CD8-positive, alpha-beta memory T cell (primary cell): ENCODE data around the gene PRKAB1. TPM values are rescaled to one million over a fixed set of nuclear protein-coding genes. Genes with fewer than 3 reads are reported as not detected.
"Not testable (repeated sequence)": the region's sequence is repeated elsewhere in the genome, so short reads cannot be mapped to it uniquely, and the experiment has no call there.

ENCODE experiments used
- CTCF ChIA-PET: fragments of 350-600 bp; sonication (Branson Sonifier 250); formaldehyde crosslinking; loops from one replicate; lab custom pipeline; 2021; ENCODE audit warnings: antibody characterized with exemption; lab: Charles Lee
- POLR2A ChIA-PET: fragments of 350-600 bp; sonication (Branson Sonifier 250); formaldehyde crosslinking; loops from one replicate; lab custom pipeline; 2021; ENCODE audit warnings: antibody characterized with exemption; lab: Charles Lee
- DNase-seq, 5 donors: peaks; one replicate each; pipeline versions ENCODE4 v3.0.0 to v3.0.0-alpha.2; 2020 to 2022; ENCODE audit warnings: mixed read lengths in 1 of 5
- H3K27ac ChIP-seq: one replicate; pipeline ENCODE4 v1.7.0; 2013; ENCODE audit warnings: low read depth, mild to moderate bottlenecking, low read length, moderate library complexity
- H3K27me3 ChIP-seq: 2 replicates; pipeline ENCODE4 v1.7.0; 2013; ENCODE audit warnings: low read length, mild to moderate bottlenecking; ENCODE audit not compliant: insufficient read depth, poor library complexity, severe bottlenecking
- H3K36me3 ChIP-seq: 2 replicates; pipeline ENCODE4 v1.7.0; 2013; ENCODE audit warnings: mild to moderate bottlenecking, low read length, moderate library complexity; ENCODE audit not compliant: insufficient read depth
- H3K4me1 ChIP-seq: 2 replicates; pipeline ENCODE4 v1.7.0; 2013; ENCODE audit warnings: mild to moderate bottlenecking, low read length, moderate library complexity; ENCODE audit not compliant: insufficient read depth
- H3K4me3 ChIP-seq: 2 replicates; pipeline ENCODE4 v1.7.0; 2013; ENCODE audit warnings: mild to moderate bottlenecking, low read length
- H3K9me3 ChIP-seq: 2 replicates; pipeline ENCODE4 v1.7.0; 2013; ENCODE audit warnings: mild to moderate bottlenecking, low read length
- H3K27ac Mint-ChIP-seq, 8 donors: one replicate each; pipeline ENCODE4 v1.8.0; 2020 to 2021; ENCODE audit warnings: mixed read lengths in 8 of 8, mild to moderate bottlenecking in 6 of 8, inconsistent platforms in 3 of 8, moderate library complexity in 3 of 8
- H3K27me3 Mint-ChIP-seq, 2 donors: one replicate each; pipeline ENCODE4 v1.8.0; 2020 to 2021; ENCODE audit warnings: mixed read lengths in 2 of 2, mild to moderate bottlenecking in 1 of 2, moderate library complexity in 1 of 2
- H3K36me3 Mint-ChIP-seq, 3 donors: one replicate each; pipeline ENCODE4 v1.8.0; 2020 to 2021; ENCODE audit warnings: mixed read lengths in 3 of 3, inconsistent platforms in 1 of 3, mild to moderate bottlenecking in 1 of 3
- H3K4me1 Mint-ChIP-seq, 3 donors: one replicate each; pipeline ENCODE4 v1.8.0; 2020 to 2021; ENCODE audit warnings: mixed read lengths in 3 of 3, inconsistent platforms in 1 of 3, mild to moderate bottlenecking in 1 of 3
- H3K4me3 Mint-ChIP-seq, 7 donors: one replicate each; pipeline ENCODE4 v1.8.0; 2020 to 2021; ENCODE audit warnings: mixed read lengths in 7 of 7, mild to moderate bottlenecking in 6 of 7, moderate library complexity in 4 of 7, inconsistent platforms in 2 of 7
- H3K9me3 Mint-ChIP-seq, 5 donors: one replicate each; pipeline ENCODE4 v1.8.0; 2020 to 2022; ENCODE audit warnings: mixed read lengths in 5 of 5, mild to moderate bottlenecking in 3 of 5, moderate library complexity in 2 of 5, inconsistent platforms in 1 of 5
- polyA plus RNA-seq: library from polyadenylated mRNA; unstranded; fragments of 300-500 nt; fragmentation: Illumina TruSeq; gene quantifications from one replicate; pipeline ENCODE4 v1.2.3, GENCODE V29; 2021
- total RNA-seq, 2 experiments: library from RNA; stranded (reverse); gene quantifications; one replicate each; pipeline ENCODE4 v1.2.3, GENCODE V29; 2021

PRKAB1 gene
- total and polyA plus RNA-seq, 3 experiments from 2014 or later = 27.2 to 32.0 (median 30.8) TPM

DNA sequence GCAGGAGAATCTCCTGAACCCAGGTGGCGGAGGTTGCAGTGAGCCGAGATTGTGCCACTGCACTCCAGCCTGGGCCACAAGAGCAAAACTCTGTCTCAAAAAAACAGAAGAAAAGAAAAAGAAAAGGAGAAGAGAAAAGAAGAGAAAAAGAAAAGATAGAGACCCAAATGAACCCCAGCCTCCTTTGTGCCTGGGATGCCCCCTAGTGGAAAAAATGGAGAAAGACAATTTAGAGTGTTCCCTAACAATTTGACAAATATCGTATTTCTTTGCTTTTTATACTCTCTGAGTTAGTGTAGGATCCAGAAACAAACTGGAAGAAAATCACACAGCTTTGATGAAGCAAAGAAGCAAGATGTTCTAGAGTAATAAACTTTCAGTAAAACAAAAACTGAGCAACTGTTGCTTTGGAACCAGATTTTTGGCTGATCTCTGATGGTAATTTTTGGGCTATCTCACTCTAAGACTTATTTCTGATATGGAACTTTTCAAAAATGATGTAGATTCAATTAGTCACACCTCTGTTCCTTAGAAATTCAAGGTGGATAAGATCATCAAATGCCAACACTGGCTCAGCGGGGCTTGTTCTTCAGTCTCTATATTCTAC lies 18.6 kb upstream of the PRKAB1 start:
- ChIA-PET CTCF (interaction anchor here (0.8 to 1.8 kb wide), 5 partner anchors 9 to 19 kb away, joined by 3 to 6 read pairs (median 5); partner anchors contain the start of gene PRKAB1), POLR2A (interaction anchor here (0.6 kb wide), 2 partner anchors 1207 to 1331 kb away, joined by 3 to 4 read pairs; no protein-coding TSS in a partner anchor)
- Histone ChIP-seq H3K27me3 (no peaks in the 10 kb centered on the region), H3K9me3 (no peaks in the 10 kb centered on the region), H3K4me1 (no peaks in the 10 kb centered on the region), H3K36me3 (no peaks in the 10 kb centered on the region), H3K4me3 (no peak overlapping the region), H3K27ac (no peak overlapping the region)
- H3K4me1 Mint-ChIP-seq = no peaks in the 10 kb centered on the region
- no peak for DNase-seq
- peaks cover 15 to 35% of the 10 kb centered on the region in 2 donors for H3K27me3 Mint-ChIP-seq
- peaks cover 0 to 11% (median 0%) of the 10 kb centered on the region in 3 donors for H3K36me3 Mint-ChIP-seq
- no peak overlapping the region for H3K4me3 Mint-ChIP-seq
- peaks cover 10 to 21% (median 18%) of the 10 kb centered on the region in 5 donors for H3K9me3 Mint-ChIP-seq
- H3K27ac Mint-ChIP-seq = no peak overlapping the region

DNA sequence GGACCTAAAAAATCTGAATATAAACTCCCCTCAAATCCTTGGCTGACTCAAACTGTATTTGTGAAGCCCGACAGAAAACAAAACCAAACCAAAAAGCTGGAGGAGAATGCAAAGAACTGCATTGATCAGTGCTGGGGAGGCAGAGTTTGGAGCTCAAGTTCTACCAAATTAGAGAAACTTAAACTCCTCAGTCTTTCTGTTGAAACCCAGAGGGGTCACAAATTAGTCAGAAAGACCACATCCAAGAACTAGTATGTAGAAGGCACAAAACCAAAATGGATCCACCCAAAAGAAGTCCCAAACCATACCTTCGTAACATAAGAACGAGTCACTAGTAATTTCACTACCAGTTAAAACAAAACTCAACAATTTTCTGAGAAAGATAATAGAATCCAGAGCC lies 15.3 kb upstream of the PRKAB1 start:
- no peak overlapping the region for H3K4me3 ChIP-seq
- CTCF ChIA-PET = no interaction called here

DNA sequence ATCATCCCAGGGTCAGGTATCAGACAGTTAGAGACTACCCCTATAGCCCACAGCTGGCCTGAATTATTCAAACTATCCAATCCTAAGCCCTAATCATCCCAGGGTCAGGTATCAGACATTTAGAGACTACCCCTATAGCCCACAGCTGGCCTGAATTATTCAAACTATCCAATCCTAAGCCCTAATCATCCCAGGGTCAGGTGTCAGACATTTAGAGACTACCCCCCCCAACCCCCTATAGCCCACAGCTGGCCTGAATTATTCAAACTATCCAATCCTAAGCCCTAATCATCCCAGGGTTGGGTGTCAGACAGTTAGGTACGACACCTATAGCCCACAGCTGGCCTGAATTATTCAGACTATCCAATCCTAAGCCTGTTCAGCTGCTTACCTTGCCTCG lies 10.9 kb upstream of the PRKAB1 start:
- H3K27me3 Mint-ChIP-seq, POLR2A ChIA-PET, H3K27ac Mint-ChIP-seq: not testable (repeated sequence)

More for the DNA sequence above, 15.3 kb upstream of the PRKAB1 start:
- Histone ChIP-seq H3K27ac (no peak overlapping the region), H3K9me3 (no peaks in the 10 kb centered on the region), H3K4me1 (no peaks in the 10 kb centered on the region), H3K36me3 (no peaks in the 10 kb centered on the region), H3K27me3 (no peaks in the 10 kb centered on the region)
- H3K27ac Mint-ChIP-seq = no peak overlapping the region
- no peak overlapping the region for H3K4me3 Mint-ChIP-seq
- no peak for DNase-seq
- no peaks in the 10 kb centered on the region for H3K4me1 Mint-ChIP-seq
- POLR2A ChIA-PET = no interaction called here
- H3K9me3 Mint-ChIP-seq = peaks cover 10 to 24% (median 18%) of the 10 kb centered on the region in 5 donors
- peaks cover 5 to 25% of the 10 kb centered on the region in 2 donors for H3K27me3 Mint-ChIP-seq
- peaks cover 0 to 13% (median 0%) of the 10 kb centered on the region in 3 donors for H3K36me3 Mint-ChIP-seq

DNA sequence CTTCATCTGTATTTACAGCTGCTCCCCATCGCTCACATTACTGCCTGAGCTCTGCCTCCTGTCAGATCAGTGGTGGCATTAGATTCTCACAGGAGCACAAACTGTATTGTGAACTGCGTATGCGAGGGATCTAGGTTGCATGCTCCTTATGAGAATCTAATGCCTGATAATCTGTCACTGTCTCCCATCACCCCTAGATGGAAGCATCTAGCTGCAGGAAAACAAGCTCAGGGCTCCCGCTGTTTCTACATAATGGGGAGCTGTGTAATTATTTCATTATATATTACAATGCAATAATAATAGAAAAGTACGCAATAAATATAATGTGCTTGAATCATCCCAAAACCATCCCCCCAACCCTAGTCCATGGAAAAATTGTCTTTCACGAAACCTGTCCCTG lies 9.8 kb upstream of the PRKAB1 start:
- Mint-ChIP-seq H3K4me1 (peaks cover 7 to 13% (median 9%) of the 10 kb centered on the region in 3 donors), H3K9me3 (peaks cover 5 to 13% (median 10%) of the 10 kb centered on the region in 5 donors)
- H3K36me3 ChIP-seq, H3K9me3 ChIP-seq, H3K36me3 Mint-ChIP-seq, H3K27me3 ChIP-seq, POLR2A ChIA-PET, H3K4me3 Mint-ChIP-seq, H3K4me1 ChIP-seq, H3K27me3 Mint-ChIP-seq, DNase-seq, H3K27ac ChIP-seq, H3K4me3 ChIP-seq, H3K27ac Mint-ChIP-seq: not testable (repeated sequence)
- CTCF ChIA-PET = interaction anchor here (1.2 to 1.5 kb wide), 2 partner anchors 9 to 10 kb away, joined by 3 to 9 read pairs; partner anchors contain the start of gene PRKAB1

More for the DNA sequence above, 10.9 kb upstream of the PRKAB1 start:
- DNase-seq, H3K4me3 Mint-ChIP-seq, H3K36me3 ChIP-seq, H3K4me3 ChIP-seq, H3K27ac ChIP-seq, H3K9me3 ChIP-seq, H3K4me1 ChIP-seq, H3K27me3 ChIP-seq: not testable (repeated sequence)
- Mint-ChIP-seq H3K36me3 (peaks cover 0 to 13% (median 0%) of the 10 kb centered on the region in 3 donors), H3K9me3 (peaks cover 10 to 23% (median 17%) of the 10 kb centered on the region in 5 donors), H3K4me1 (peaks cover 7 to 13% (median 9%) of the 10 kb centered on the region in 3 donors)
- CTCF ChIA-PET = interaction anchor here (1.0 kb wide), 2 partner anchors 8 to 10 kb away, joined by 3 read pairs; no protein-coding TSS in a partner anchor

DNA sequence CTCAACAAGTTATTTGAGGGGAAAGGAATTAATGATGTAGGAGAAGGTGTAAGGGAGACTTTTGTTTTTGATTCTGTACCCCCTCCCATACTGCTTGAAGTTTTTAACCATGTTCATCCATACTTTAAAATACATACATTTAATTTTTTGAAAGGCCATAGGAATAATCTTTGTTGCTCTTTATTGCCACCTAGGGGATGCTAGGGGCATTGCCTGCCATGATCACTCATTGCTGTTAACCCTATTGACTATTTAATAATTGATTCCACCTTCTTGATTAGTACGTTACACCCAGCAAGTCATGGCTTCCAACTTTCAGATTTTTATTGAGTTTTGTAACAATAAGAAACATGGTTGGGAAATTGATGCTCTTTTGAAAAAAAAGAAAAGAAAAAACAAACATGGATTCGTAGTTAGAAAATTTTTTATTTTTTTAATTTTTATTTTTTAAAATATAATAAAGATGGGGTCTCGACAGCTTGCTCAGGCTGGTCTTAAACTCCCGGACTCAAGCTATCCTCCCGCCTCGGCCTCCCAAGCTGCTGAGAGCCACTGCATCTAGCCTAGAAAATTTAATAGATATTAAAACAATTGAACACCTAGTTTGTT lies 8.5 kb upstream of the PRKAB1 start:
- POLR2A ChIA-PET = no interaction called here
- Histone ChIP-seq H3K27me3 (no peaks in the 10 kb centered on the region), H3K27ac (no peak overlapping the region), H3K36me3 (no peaks in the 10 kb centered on the region), H3K9me3 (no peaks in the 10 kb centered on the region), H3K4me1 (no peaks in the 10 kb centered on the region), H3K4me3 (no peak overlapping the region)
- Mint-ChIP-seq H3K4me1 (peaks cover 7 to 13% (median 9%) of the 10 kb centered on the region in 3 donors), H3K36me3 (peaks cover 0 to 1% (median 0%) of the 10 kb centered on the region in 3 donors), H3K27ac (peak overlapping the region in 2 of 8 donors; percentile 3 to 41), H3K9me3 (peaks cover 0 to 2% (median 1%) of the 10 kb centered on the region in 5 donors), H3K4me3 (peak overlapping the region in 2 of 7 donors; percentile 24 to 51), H3K27me3 (peaks cover 2 to 6% of the 10 kb centered on the region in 2 donors)
- DNase-seq = peak; percentile 15 to 60 (median 43)
- CTCF ChIA-PET = interaction anchor here (0.9 to 1.5 kb wide), 2 partner anchors 9 kb away, joined by 3 to 9 read pairs; partner anchors contain the start of gene PRKAB1

DNA sequence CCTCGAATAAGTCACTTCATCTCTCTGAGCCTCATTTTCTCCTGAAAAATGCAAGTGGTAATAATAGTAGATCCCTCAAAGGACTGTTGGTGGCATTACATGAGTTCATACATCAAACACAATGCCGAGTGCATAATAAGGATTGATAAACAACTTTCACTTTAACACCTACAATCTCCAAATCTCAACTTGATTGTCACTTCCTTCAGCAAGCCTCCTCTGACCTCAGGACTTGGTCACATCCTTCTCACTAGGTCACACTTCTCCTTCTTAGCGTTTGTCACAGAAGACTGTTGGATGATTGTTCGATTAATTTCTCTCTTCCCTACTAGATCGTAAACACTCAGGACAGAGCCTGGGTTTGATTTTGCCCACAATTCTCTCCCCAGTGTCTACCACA lies 7.9 kb upstream of the PRKAB1 start:
- H3K9me3 ChIP-seq = no peaks in the 10 kb centered on the region
- peaks cover 7 to 13% (median 9%) of the 10 kb centered on the region in 3 donors for H3K4me1 Mint-ChIP-seq
- no peak overlapping the region for H3K27ac ChIP-seq
- no peaks in the 10 kb centered on the region for H3K4me1 ChIP-seq
- peak overlapping the region in 7 of 8 donors; percentile 3 to 90 (median 66) for H3K27ac Mint-ChIP-seq
- no peaks in the 10 kb centered on the region for H3K27me3 ChIP-seq
- H3K4me3 Mint-ChIP-seq = peak overlapping the region in 5 of 7 donors; percentile 23 to 51 (median 44)
- no peaks in the 10 kb centered on the region for H3K9me3 Mint-ChIP-seq
- POLR2A ChIA-PET = no interaction called here
- H3K36me3 ChIP-seq = no peaks in the 10 kb centered on the region
- H3K27me3 Mint-ChIP-seq = peaks cover 2 to 6% of the 10 kb centered on the region in 2 donors
- DNase-seq = peak in 1 of 5 donors; percentile 39
- H3K4me3 ChIP-seq = no peak overlapping the region
- CTCF ChIA-PET = interaction anchor here (0.9 kb wide), 1 partner anchor 8 kb away, joined by 3 read pairs; the partner anchor contains the start of gene PRKAB1
- no peaks in the 10 kb centered on the region for H3K36me3 Mint-ChIP-seq

DNA sequence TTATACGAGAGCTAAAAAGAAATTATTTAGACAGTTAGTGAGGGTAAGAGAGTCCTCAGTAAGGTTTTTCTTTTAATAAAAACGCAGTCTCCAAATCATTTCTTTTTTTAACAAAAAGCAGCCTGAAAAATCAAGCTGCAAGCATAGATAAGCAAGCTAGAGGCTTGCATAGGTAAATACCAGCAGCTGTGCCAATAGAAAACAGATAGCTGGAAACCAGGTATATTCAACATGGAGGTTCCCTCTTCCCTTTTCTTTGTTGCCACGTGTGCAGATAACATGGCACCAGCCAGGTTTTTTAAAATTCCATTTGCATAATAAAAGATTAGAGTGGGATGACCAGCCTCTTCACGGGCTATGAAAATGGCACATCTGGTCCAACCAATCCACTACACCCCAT lies 6.1 kb upstream of the PRKAB1 start:
- H3K36me3 Mint-ChIP-seq = no peaks in the 10 kb centered on the region
- DNase-seq = no peak
- Histone ChIP-seq H3K27me3 (no peaks in the 10 kb centered on the region), H3K27ac (peak overlapping the region; percentile 21), H3K9me3 (no peaks in the 10 kb centered on the region), H3K4me3 (no peak overlapping the region), H3K36me3 (no peaks in the 10 kb centered on the region), H3K4me1 (peaks cover 14% of the 10 kb centered on the region)
- H3K4me3 Mint-ChIP-seq = no peak overlapping the region
- ChIA-PET CTCF (interaction anchor here (2.0 kb wide), 1 partner anchor 13 kb away, joined by 6 read pairs; no protein-coding TSS in a partner anchor), POLR2A (no interaction called here)
- H3K9me3 Mint-ChIP-seq = no peaks in the 10 kb centered on the region
- H3K4me1 Mint-ChIP-seq = peaks cover 21 to 23% (median 22%) of the 10 kb centered on the region in 3 donors
- no peak overlapping the region for H3K27ac Mint-ChIP-seq
- H3K27me3 Mint-ChIP-seq = peaks cover 2 to 6% of the 10 kb centered on the region in 2 donors
